Skeletal muscle tissue (tissue), 4 donors: Measurements from ENCODE around the gene C18orf63. TPM values are rescaled to one million over a fixed set of nuclear protein-coding genes. Genes with fewer than 3 reads are reported as not detected.

Experiments used
- H3K27ac ChIP-seq: one replicate; pipeline ENCODE4 v1.7.0; 2013; ENCODE audit warnings: mild to moderate bottlenecking, low read depth, low read length, inconsistent platforms
- H3K27me3 ChIP-seq, 3 donors: one replicate each; pipeline ENCODE4 v1.7.0; 2013; ENCODE audit warnings: low read length in 3 of 3; ENCODE audit not compliant: control insufficient read depth in 3 of 3, insufficient read depth in 3 of 3
- H3K36me3 ChIP-seq, 3 donors: one replicate each; pipeline ENCODE4 v1.7.0; 2013; ENCODE audit warnings: low read length in 3 of 3; ENCODE audit not compliant: control insufficient read depth in 3 of 3, insufficient read depth in 3 of 3
- H3K4me1 ChIP-seq, 3 donors: one replicate each; pipeline ENCODE4 v1.7.0; 2013; ENCODE audit warnings: low read length in 3 of 3, mild to moderate bottlenecking in 3 of 3; ENCODE audit not compliant: control insufficient read depth in 3 of 3, insufficient read depth in 3 of 3
- H3K4me3 ChIP-seq, 3 donors: one replicate each; pipeline ENCODE4 v1.7.0; 2013; ENCODE audit warnings: low read length in 3 of 3
- H3K9ac ChIP-seq, 3 donors: one replicate each; pipeline ENCODE4 v1.7.0; 2013; ENCODE audit warnings: low read length in 3 of 3, mild to moderate bottlenecking in 3 of 3, moderate library complexity in 2 of 3, low read depth in 1 of 3
- H3K9me3 ChIP-seq, 3 donors: one replicate each; pipeline ENCODE4 v1.7.0; 2013; ENCODE audit warnings: low read length in 3 of 3; ENCODE audit not compliant: control insufficient read depth in 3 of 3
- total RNA-seq: library from RNA; depleted of rRNA; stranded (reverse); fragments of >200 nt; gene quantifications from one replicate; pipeline ENCODE4 v1.2.3, GENCODE V29; 2014
- donor health status: Osteomylitis.

C18orf63 gene
- not detected for total RNA-seq

DNA sequence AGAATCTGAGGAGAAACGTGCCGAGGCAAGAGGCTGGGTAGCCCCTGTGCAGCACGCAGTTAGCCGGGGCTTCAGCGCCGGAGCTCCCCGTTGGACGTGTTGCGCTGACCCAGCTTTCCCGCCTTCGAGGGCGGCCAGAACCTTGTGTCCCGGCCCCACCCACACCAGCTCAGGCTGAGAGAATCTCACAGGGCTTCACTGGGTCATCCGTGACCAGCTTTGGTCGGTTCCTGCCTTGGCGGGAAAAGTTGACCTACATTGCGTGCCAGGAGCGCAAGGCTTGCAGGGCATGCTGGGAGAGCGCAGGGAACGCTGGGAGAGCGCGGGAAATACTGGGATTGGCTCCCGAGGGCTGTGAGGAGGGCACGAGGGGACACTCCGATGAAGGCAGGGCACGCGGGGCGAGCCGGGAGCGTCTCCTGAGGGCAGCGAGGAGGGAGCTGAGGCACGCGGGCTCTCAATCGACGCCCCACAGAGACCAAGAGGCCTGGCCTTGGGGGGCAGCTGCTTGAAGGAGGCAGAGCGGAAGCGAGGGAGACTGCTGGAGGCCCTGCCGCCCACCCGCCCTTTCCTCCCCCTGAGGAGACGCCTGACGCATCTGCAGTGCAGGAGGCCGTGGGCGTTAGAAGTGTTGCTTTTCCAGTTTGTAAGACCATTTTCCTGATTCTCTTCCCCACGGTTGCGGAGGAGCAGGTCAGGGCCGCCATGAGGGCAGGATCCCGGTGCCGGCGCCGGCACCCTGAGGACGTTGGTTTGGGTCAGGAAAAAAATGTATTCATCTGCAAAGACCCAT lies at the start of gene C18orf63:
Gene C18orf63 (plus strand): TSS at position 376 of the 793 bp plus-strand sequence. CDS start 2,027 bp downstream, outside the sequence.
- no peak within 1 kb of the TSS for H3K9ac ChIP-seq
- H3K36me3 ChIP-seq, result no peaks in the 10 kb centered on the region
- H3K4me1 ChIP-seq, result no peaks in the 10 kb centered on the region
- no peaks in the 10 kb centered on the region for H3K9me3 ChIP-seq
- no peak within 1 kb of the TSS for H3K4me3 ChIP-seq
- H3K27me3 ChIP-seq, result no peaks in the 10 kb centered on the region
- H3K27ac ChIP-seq, result no peak within 1 kb of the TSS

- peaks cover 5 to 13% (median 9%) of the 10 kb centered on the region in 3 donors for H3K36me3 ChIP-seq
- no peak overlapping the region for H3K27ac ChIP-seq
- H3K9me3 ChIP-seq, result no peaks in the 10 kb centered on the region
- H3K4me3 ChIP-seq, result no peak overlapping the region
- H3K27me3 ChIP-seq, result no peaks in the 10 kb centered on the region
- H3K9ac ChIP-seq, result no peak overlapping the region
- peaks cover 0 to 5% (median 0%) of the 10 kb centered on the region in 3 donors for H3K4me1 ChIP-seq
Measured at GRCh38 chr18:74266161-74266560, 49.5 kb upstream of the C18orf63 start.

DNA sequence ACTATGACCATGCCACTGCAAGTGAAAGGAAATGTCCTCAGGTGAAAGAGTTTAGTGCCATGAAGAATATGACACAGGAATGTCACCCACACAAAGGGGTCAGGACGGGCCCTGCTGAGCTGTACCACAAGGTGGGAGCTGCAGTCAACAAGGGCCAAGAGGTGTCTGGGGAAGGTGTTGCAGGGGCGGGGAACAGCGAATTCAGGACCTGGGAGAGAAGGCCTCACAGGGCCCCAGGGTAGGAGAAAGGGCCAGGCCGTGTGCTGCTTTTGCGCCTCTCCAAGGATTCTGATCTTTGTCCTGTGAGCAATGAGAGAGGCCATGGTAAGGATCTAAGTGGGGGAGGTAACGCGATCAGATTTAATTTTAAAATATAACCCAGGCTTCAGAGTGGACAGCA lies 47.5 kb upstream of the C18orf63 start:
- Histone ChIP-seq H3K4me3 (no peak overlapping the region), H3K27ac (no peak overlapping the region), H3K4me1 (peaks cover 0 to 5% (median 0%) of the 10 kb centered on the region in 3 donors), H3K9ac (no peak overlapping the region), H3K27me3 (no peaks in the 10 kb centered on the region), H3K36me3 (peaks cover 0 to 5% (median 2%) of the 10 kb centered on the region in 3 donors), H3K9me3 (no peaks in the 10 kb centered on the region)

DNA sequence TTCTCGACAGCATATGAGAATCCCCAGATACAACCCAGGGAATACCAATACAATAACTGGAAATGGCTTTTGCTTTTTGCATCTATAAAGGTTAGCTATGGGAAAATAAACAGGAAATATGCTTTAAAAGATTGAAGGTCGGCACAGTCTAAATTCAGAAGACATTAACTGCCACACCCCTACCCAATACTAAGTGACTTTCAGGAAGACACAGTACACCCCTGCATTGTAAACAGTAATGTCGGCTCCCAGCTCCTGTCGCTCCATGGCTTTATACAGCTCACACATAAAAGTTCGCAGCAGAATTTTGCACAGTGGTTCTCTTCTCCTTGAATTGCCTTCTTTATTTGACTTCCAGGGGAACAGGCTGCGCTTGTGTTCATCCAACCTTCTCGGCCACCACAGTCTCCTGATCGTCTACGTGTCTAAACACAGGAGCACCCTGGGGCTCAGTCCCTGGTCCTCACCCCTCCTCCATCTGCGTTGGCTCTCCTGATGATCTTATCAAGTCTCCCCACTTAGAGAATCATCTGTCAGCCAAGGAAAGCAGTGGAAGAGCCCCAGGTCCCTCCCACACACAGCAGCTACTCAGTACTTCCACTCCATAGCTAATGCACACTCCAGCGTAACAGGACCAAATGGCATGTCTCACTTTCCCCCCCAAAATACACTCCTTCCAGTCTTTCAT lies 46.6 kb upstream of the C18orf63 start:
- Histone ChIP-seq H3K27ac (no peak overlapping the region), H3K36me3 (peaks cover 0 to 5% (median 2%) of the 10 kb centered on the region in 3 donors)

DNA sequence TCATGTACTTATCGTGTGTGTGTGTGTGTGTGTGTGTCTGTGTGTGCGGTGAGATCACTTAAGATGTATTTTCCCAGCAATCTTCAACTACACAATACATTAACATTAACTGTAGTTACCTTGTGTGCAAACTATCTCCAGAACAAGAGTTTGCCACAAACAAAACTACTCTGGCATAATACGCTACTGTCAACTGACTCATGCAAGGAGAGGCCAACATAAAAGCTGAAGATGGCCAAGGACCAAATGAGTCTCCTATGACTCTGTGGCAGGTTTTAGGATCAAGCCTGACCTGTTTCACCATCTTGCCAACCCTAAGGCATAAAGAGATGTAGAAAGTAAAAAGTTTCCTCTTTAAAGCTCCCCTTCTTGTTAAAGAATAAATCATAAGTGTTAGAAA lies 44.0 kb upstream of the C18orf63 start:
- H3K4me3 ChIP-seq, result no peak overlapping the region
- no peak overlapping the region for H3K27ac ChIP-seq
- no peaks in the 10 kb centered on the region for H3K27me3 ChIP-seq
- H3K4me1 ChIP-seq, result peaks cover 0 to 5% (median 0%) of the 10 kb centered on the region in 3 donors
- no peak overlapping the region for H3K9ac ChIP-seq
- no peaks in the 10 kb centered on the region for H3K9me3 ChIP-seq
- H3K36me3 ChIP-seq, result peaks cover 0 to 5% (median 2%) of the 10 kb centered on the region in 3 donors

More for the DNA sequence above, 46.6 kb upstream of the C18orf63 start:
- H3K4me3 ChIP-seq, result no peak overlapping the region
- H3K9me3 ChIP-seq, result no peaks in the 10 kb centered on the region
- no peak overlapping the region for H3K9ac ChIP-seq
- H3K27me3 ChIP-seq, result no peaks in the 10 kb centered on the region
- peaks cover 0 to 5% (median 0%) of the 10 kb centered on the region in 3 donors for H3K4me1 ChIP-seq

- H3K4me3 ChIP-seq, result no peak overlapping the region
- no peaks in the 10 kb centered on the region for H3K27me3 ChIP-seq
- H3K9ac ChIP-seq, result no peak overlapping the region
- H3K27ac ChIP-seq, result no peak overlapping the region
- peaks cover 0 to 5% (median 0%) of the 10 kb centered on the region in 3 donors for H3K4me1 ChIP-seq
- no peaks in the 10 kb centered on the region for H3K9me3 ChIP-seq
- H3K36me3 ChIP-seq, result peaks cover 0 to 2% (median 0%) of the 10 kb centered on the region in 3 donors
Measured at GRCh38 chr18:74273394-74273793, 42.2 kb upstream of the C18orf63 start.

DNA sequence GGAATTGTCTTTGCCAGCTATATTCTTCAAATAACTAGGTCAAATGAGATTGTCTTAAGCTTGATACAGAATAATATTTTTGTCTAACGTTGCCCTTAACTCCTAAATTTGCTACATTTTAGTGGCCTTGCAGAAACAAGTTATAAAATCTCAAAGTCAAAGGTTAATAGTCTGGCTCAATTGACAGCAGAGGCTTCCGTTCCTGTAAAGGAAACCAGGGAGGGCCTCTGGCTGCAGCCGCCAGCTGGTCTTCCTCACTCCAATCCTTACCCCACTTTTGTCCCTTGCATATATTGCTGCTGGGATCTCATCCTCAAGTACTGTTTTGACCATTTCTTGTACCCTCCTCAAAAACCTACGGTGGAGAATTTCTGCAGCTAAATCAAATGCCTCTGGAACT lies 40.9 kb upstream of the C18orf63 start:
- H3K36me3 ChIP-seq, result peaks cover 0 to 2% (median 0%) of the 10 kb centered on the region in 3 donors
- H3K9me3 ChIP-seq, result no peaks in the 10 kb centered on the region
- peaks cover 0 to 2% (median 0%) of the 10 kb centered on the region in 3 donors for H3K4me1 ChIP-seq
- H3K9ac ChIP-seq, result no peak overlapping the region
- H3K27me3 ChIP-seq, result no peaks in the 10 kb centered on the region
- no peak overlapping the region for H3K4me3 ChIP-seq
- no peak overlapping the region for H3K27ac ChIP-seq

GRCh38 chr18:74275736-74276135 lies 39.9 kb upstream of the C18orf63 start:
- Histone ChIP-seq H3K4me1 (peaks cover 0 to 2% (median 0%) of the 10 kb centered on the region in 3 donors), H3K4me3 (no peak overlapping the region), H3K9ac (no peak overlapping the region), H3K27me3 (no peaks in the 10 kb centered on the region), H3K9me3 (no peaks in the 10 kb centered on the region), H3K36me3 (peaks cover 0 to 2% (median 0%) of the 10 kb centered on the region in 3 donors), H3K27ac (no peak overlapping the region)

DNA sequence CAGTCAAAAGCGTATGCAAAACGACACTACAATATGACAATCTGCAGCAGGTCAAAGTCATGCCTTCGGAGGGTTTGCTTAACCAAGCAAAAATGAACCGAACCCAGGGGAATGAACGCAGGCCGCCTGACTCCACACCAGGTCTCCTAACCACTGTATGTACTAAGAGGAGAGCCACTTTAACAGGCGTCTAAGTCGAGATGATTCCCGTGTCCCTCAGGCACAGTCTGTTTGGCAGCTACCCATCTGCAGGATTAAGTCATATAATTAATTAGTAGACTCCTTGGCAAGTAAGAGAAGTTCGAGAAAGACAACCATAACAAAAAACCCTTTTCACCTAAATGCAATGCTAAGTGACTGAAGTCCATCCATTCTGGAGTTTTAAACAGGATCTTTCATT lies 39.0 kb upstream of the C18orf63 start:
- Histone ChIP-seq H3K27ac (no peak overlapping the region), H3K4me1 (peaks cover 8 to 9% (median 8%) of the 10 kb centered on the region in 3 donors)

GRCh38 chr18:74277296-74277695 lies 38.3 kb upstream of the C18orf63 start:
- Histone ChIP-seq H3K36me3 (peaks cover 0 to 2% (median 0%) of the 10 kb centered on the region in 3 donors), H3K4me1 (peaks cover 15 to 16% (median 15%) of the 10 kb centered on the region in 3 donors), H3K9me3 (no peaks in the 10 kb centered on the region), H3K27ac (no peak overlapping the region), H3K4me3 (no peak overlapping the region), H3K9ac (no peak overlapping the region), H3K27me3 (no peaks in the 10 kb centered on the region)

More for the DNA sequence above, 39.0 kb upstream of the C18orf63 start:
- Histone ChIP-seq H3K9me3 (no peaks in the 10 kb centered on the region), H3K27me3 (no peaks in the 10 kb centered on the region), H3K4me3 (no peak overlapping the region), H3K36me3 (peaks cover 0 to 2% (median 0%) of the 10 kb centered on the region in 3 donors), H3K9ac (no peak overlapping the region)
